OCI-LY7 (cell line): ENCODE results near the gene GPR3. TPM values are rescaled to one million over a fixed set of nuclear protein-coding genes. Genes with fewer than 3 reads are reported as not detected.
A peak's percentile ranks its signal among the peaks of the same experiment; 100 is the strongest.

Experiments used
- BruUV-seq: library from RNA; stranded (reverse); fragments of 400-500 nt; replicated peaks from 2 replicates; lab custom pipeline; 2021; lab: Mats Ljungman, UMichigan
- CTCF ChIA-PET: fragments of 300-600 bp; sonication (Branson Sonifier 250); formaldehyde crosslinking; loops from one replicate; lab custom pipeline; 2022; ENCODE audit warnings: antibody characterized with exemption; ENCODE audit not compliant: unreplicated experiment; lab: Charles Lee
- POLR2A ChIA-PET: fragments of 300-600 bp; sonication (Branson Sonifier 250); formaldehyde crosslinking; loops from one replicate; lab custom pipeline; 2022; ENCODE audit warnings: antibody characterized with exemption; lab: Charles Lee
- DNase-seq: peaks from one replicate; pipeline ENCODE4 v3.0.0-alpha.2; 2015; ENCODE audit warnings: low spot score
- H2AFZ ChIP-seq: fragments of 200-600 bp; sonication (generic), shearing (Covaris generic); 2 replicates; pipeline ENCODE4 v1.6.1; 2014; ENCODE audit warnings: mild to moderate bottlenecking, antibody characterized with exemption, low read length, moderate library complexity
- H3K27ac ChIP-seq: fragments of 200-600 bp; sonication (generic); 2 replicates; pipeline ENCODE4 v1.5.1; 2014; ENCODE audit warnings: mixed run types, low read depth, mild to moderate bottlenecking, moderate library complexity, low read length, inconsistent platforms; ENCODE audit not compliant: poor library complexity, severe bottlenecking
- H3K36me3 ChIP-seq: fragments of 200-600 bp; sonication (generic); 2 replicates; pipeline ENCODE4 v1.6.1; 2014; ENCODE audit warnings: mild to moderate bottlenecking, antibody characterized with exemption, low read length, moderate library complexity, mixed read lengths; ENCODE audit not compliant: insufficient read depth
- H3K4me1 ChIP-seq: fragments of 200-600 bp; sonication (generic); 2 replicates; pipeline ENCODE4 v1.5.1; 2014; ENCODE audit warnings: mild to moderate bottlenecking, low read length; ENCODE audit not compliant: insufficient read depth, poor library complexity, severe bottlenecking
- H3K4me2 ChIP-seq: fragments of 200-600 bp; sonication (generic); 2 replicates; pipeline ENCODE4 v1.6.1; 2014; ENCODE audit warnings: mild to moderate bottlenecking, low read length
- H3K4me3 ChIP-seq: fragments of 200-600 bp; sonication (generic); 2 replicates; pipeline ENCODE4 v1.5.1; 2014; ENCODE audit warnings: mild to moderate bottlenecking, low read depth, low read length; ENCODE audit not compliant: poor library complexity, severe bottlenecking
- H3K79me2 ChIP-seq: fragments of 200-600 bp; sonication (generic); 2 replicates; pipeline ENCODE4 v1.6.1; 2016; ENCODE audit warnings: low read depth, mild to moderate bottlenecking, low read length, moderate library complexity, mixed read lengths; ENCODE audit not compliant: insufficient read depth
- H3K9me2 ChIP-seq: fragments of 200-600 bp; sonication (generic); 2 replicates; pipeline ENCODE4 v1.6.1; 2016; ENCODE audit warnings: mild to moderate bottlenecking, low read length, mixed read lengths; ENCODE audit not compliant: insufficient read depth
- H3K9me3 ChIP-seq: fragments of 200-600 bp; sonication (generic); 2 replicates; pipeline ENCODE4 v1.6.1; 2014; ENCODE audit warnings: mild to moderate bottlenecking, mixed run types, low read length, mixed read lengths
- H4K20me1 ChIP-seq: fragments of 200-600 bp; sonication (generic); 2 replicates; pipeline ENCODE4 v1.6.1; 2014; ENCODE audit warnings: mild to moderate bottlenecking, antibody characterized with exemption, low read length, moderate library complexity, mixed read lengths; ENCODE audit not compliant: insufficient read depth
- EZH2phosphoT487 ChIP-seq: fragments of 200-600 bp; sonication (generic); IDR thresholded peaks from 2 replicates; pipeline ENCODE4 v1.6.1; 2018; ENCODE audit warnings: low read depth, borderline replicate concordance, mild to moderate bottlenecking, mixed run types, antibody characterized with exemption, low read length, moderate library complexity, mixed read lengths
- intact Hi-C: fragments of 100-400 bp; cut with micrococcal nuclease; formaldehyde crosslinking; loops from one replicate; pipeline ENCODE4 v1.10.0; 2022; ENCODE audit not compliant: unreplicated experiment
- total RNA-seq, 2 experiments: library from RNA; depleted of rRNA in 1 of 2; stranded (reverse); fragments of >200 nt in 1 of 2; shearing (Covaris generic) in 1 of 2; gene quantifications; 2 replicates each; pipeline ENCODE4 v1.2.3, GENCODE V29; 2014 to 2022
- TF ChIP-seq, protein P1 (sequence below): fragments of 200-600 bp; sonication (generic); conservative IDR thresholded peaks from 2 replicates; pipeline ENCODE4 v1.5.1; 2014; ENCODE audit warnings: mild to moderate bottlenecking, antibody characterized with exemption, low read length, moderate library complexity, mixed read lengths

GPR3 gene
- total RNA-seq, 2 experiments from 2014 or later = 0.25 to 0.32 TPM

DNA sequence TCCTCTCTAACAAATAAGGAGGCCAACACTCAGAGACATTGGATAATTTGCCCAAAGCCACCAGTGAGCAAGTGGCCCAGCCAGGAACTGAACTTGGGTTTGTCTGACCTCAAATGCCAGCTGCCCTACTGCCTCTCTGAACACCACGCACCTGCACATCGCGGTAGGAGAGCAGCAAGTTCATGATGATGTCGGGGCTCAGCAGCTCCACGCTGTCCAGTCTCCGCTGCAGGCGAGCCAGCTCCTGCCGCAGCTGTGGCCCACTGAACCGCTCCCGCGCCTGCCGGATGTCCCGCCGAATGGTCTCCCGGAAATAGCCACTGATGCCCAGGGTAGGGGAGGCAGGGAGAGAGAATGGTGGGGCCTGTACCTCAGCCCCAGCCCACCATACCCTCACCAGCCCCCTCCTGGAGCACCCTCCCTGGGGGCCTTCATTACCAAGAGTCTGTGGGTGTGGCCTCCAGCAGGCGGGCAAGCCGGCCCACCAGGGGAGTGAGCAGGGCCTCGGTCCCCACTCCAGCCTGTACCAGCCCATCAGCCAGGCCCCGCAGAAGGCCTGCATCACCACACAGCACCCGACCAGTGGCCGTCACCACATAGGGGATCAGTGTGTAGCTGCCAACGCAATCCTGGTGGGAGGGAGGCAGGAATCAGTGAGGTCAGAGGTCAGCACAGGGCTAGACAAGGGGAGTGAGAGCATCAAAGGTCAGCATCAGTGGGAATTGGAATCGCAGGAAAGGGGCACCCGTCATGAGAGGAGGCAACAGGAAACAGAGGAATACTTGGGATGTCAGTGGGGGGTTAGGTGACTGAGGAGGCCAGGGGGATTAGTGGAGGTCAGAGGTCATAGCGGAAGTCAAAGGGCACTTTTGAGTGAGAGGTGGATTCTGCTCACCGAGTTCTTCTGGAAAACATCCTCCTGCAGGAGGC lies 28.4 kb upstream of the GPR3 start:
- BruUV-seq = no TSS peak
- TF ChIP-seq, protein P1, sequence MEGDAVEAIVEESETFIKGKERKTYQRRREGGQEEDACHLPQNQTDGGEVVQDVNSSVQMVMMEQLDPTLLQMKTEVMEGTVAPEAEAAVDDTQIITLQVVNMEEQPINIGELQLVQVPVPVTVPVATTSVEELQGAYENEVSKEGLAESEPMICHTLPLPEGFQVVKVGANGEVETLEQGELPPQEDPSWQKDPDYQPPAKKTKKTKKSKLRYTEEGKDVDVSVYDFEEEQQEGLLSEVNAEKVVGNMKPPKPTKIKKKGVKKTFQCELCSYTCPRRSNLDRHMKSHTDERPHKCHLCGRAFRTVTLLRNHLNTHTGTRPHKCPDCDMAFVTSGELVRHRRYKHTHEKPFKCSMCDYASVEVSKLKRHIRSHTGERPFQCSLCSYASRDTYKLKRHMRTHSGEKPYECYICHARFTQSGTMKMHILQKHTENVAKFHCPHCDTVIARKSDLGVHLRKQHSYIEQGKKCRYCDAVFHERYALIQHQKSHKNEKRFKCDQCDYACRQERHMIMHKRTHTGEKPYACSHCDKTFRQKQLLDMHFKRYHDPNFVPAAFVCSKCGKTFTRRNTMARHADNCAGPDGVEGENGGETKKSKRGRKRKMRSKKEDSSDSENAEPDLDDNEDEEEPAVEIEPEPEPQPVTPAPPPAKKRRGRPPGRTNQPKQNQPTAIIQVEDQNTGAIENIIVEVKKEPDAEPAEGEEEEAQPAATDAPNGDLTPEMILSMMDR = no peak
- no peak for TF ChIP-seq EZH2phosphoT487
- Histone ChIP-seq H4K20me1 (no peaks in the 10 kb centered on the region), H3K9me3 (no peaks in the 10 kb centered on the region), H3K9me2 (no peaks in the 10 kb centered on the region), H3K4me2 (peak overlapping the region; percentile 87; the same call in 1 of the 2 replicates), H3K79me2 (no peaks in the 10 kb centered on the region), H3K27ac (no peak overlapping the region), H3K4me3 (no peak overlapping the region), H3K4me1 (peaks cover 22% of the 10 kb centered on the region), H3K36me3 (no peaks in the 10 kb centered on the region), H2AFZ (no peak overlapping the region; the same call in 1 of the 2 replicates)
- intact Hi-C loops = loop anchor here (2.0 kb wide), 1 partner anchor 41 kb away; the partner anchor contains the start of gene TMEM222
- no peak for DNase-seq
- ChIA-PET CTCF (no interaction called here), POLR2A (no interaction called here)

DNA sequence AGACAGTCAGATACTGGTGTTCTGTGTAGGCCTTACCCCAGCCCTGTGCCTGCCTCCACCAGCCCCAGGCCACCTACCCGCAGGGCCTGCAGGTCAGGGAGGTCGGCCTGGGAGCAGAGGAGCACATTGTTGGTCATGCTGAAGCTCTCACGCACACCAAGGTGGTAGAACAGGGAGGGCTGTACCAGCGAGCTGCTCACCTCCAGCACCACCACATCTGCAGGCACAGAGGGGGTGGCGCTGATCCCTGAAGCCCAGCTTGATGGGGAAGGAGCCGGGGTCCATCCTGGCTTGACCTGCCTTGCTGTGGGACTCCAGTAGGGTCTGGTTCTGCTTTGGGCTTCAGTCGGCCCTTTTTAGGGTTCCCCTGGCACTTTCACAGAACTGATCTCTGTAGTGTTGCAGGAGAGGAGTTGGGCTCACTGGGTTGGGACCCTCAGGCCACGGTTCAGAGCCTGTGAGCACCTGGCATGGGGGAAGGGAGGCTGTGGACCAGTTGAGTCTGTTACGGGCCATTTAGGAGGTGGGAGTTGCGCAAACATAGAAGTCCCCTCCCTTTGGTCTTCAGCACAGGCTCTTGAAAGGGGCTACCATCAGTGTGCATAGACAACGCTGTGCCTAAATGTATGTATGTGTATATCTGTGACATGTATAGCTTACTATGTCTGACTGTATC lies 27.6 kb upstream of the GPR3 start:
- POLR2A ChIA-PET = interaction anchor here (0.6 kb wide), 1 partner anchor 351 kb away, joined by 3 read pairs; no protein-coding TSS in a partner anchor
- Histone ChIP-seq H3K9me2 (no peaks in the 10 kb centered on the region), H3K4me3 (peak overlapping the region; percentile 62), H3K27ac (peak overlapping the region; percentile 5), H3K4me1 (peaks cover 22% of the 10 kb centered on the region), H3K9me3 (no peaks in the 10 kb centered on the region), H3K4me2 (peak overlapping the region; percentile 87), H2AFZ (peak overlapping the region; percentile 89), H3K36me3 (no peaks in the 10 kb centered on the region), H4K20me1 (no peaks in the 10 kb centered on the region), H3K79me2 (no peaks in the 10 kb centered on the region)
- BruUV-seq = no TSS peak
- no peak for TF ChIP-seq EZH2phosphoT487
- TF ChIP-seq, protein P1 = no peak
- no peak for DNase-seq
- intact Hi-C loops = loop anchor here (2.0 kb wide), 1 partner anchor 42 kb away; the partner anchor contains the start of gene TMEM222
- CTCF ChIA-PET = interaction anchor here (0.8 to 1.0 kb wide), 3 partner anchors 8 to 298 kb away, joined by 5 to 7 read pairs (median 5); no protein-coding TSS in a partner anchor
